ENCODE measurements around the gene IFT20.

The IFT20 gene

GRCh38 chr17:28335201-28335958, at the start of gene IFT20, which contains the start of gene TNFAIP1 (continued):
- no peak for TF ChIP-seq PRDM2 (tag by site-specific recombination; IDR thresholded peaks at IDR 0.05; ENCODE audit: borderline replicate concordance)
- peak; percentile 66; the same call in 1 of the 2 replicates for TF ChIP-seq KLF7 (tag by site-specific recombination; IDR thresholded peaks at IDR 0.05; ENCODE audit: borderline replicate concordance)
- peak; percentile 49 for TF ChIP-seq ZBTB6 (tag by site-specific recombination; IDR thresholded peaks at IDR 0.05)
- TF ChIP-seq ZNF449 (tag by site-specific recombination; IDR thresholded peaks at IDR 0.05), result peak; percentile 73; the same call in 1 of the 2 replicates
- TF ChIP-seq MYNN (tag by site-specific recombination; IDR thresholded peaks at IDR 0.05; ENCODE audit: borderline replicate concordance), result 0 out of 2 replicates have a peak, but pooled peaks have one; percentile 31
- TF ChIP-seq TRIM28 (IDR thresholded peaks at IDR 0.05; ENCODE audit: borderline replicate concordance, low read length), result peak; percentile 45; the same call in 1 of the 2 replicates
- TF ChIP-seq ZNF580 (tag by site-specific recombination; IDR thresholded peaks at IDR 0.05), result peak; percentile 56; the same call in 1 of the 2 replicates
- TF ChIP-seq KLF1 (tag by site-specific recombination; IDR thresholded peaks at IDR 0.05), result peak; percentile 10; the same call in 1 of the 2 replicates
- peak; percentile 87 for TF ChIP-seq ZNF394 (tag by site-specific recombination; IDR thresholded peaks at IDR 0.05; ENCODE audit: borderline replicate concordance)
- peak; percentile 98 for TF ChIP-seq YY2 (tag by site-specific recombination; IDR thresholded peaks at IDR 0.05)
- TF ChIP-seq PRDM4 (tag by site-specific recombination; IDR thresholded peaks at IDR 0.05), result no peak
- TF ChIP-seq SP3 (tag by site-specific recombination; IDR thresholded peaks at IDR 0.05), result peak; percentile 96
- 0 out of 2 replicates have a peak, but pooled peaks have one; percentile 14 for TF ChIP-seq ZNF561 (tag by site-specific recombination; IDR thresholded peaks at IDR 0.05; ENCODE audit: borderline replicate concordance)
- peak; percentile 15; the same call in 1 of the 2 replicates for TF ChIP-seq PRDM1 (tag by site-specific recombination; IDR thresholded peaks at IDR 0.05)
- peak; percentile 82 for TF ChIP-seq ZNF24 (tag by site-specific recombination; IDR thresholded peaks at IDR 0.05)
- TF ChIP-seq CTCF (tag by site-specific recombination; IDR thresholded peaks at IDR 0.05), result peak; percentile 84
- TF ChIP-seq ZNF133 (tag by site-specific recombination; IDR thresholded peaks at IDR 0.05), result no peak
- 0 out of 2 replicates have a peak, but pooled peaks have one; percentile 12 for TF ChIP-seq ZSCAN18 (tag by site-specific recombination; IDR thresholded peaks at IDR 0.05)
- TF ChIP-seq SP2 (tag by site-specific recombination; IDR thresholded peaks at IDR 0.05), result peak; percentile 87
- TF ChIP-seq YY1 (tag by site-specific recombination; IDR thresholded peaks at IDR 0.05), result peak; percentile 83
- TF ChIP-seq ZSCAN23 (tag by site-specific recombination; IDR thresholded peaks at IDR 0.05), result peak; percentile 26; the same call in 1 of the 2 replicates

Measured in HEK293 (cell line).